ENCODE measurements around the gene DHX58.

GRCh38 chr17:42124256-42124655, 11.7 kb upstream of the DHX58 start:
- TF ChIP-seq CTCF (IDR thresholded peaks at IDR 0.05) (no peak), POLR2A (IDR thresholded peaks at IDR 0.05) (no peak)
